Mononuclear cell (primary cell): ENCODE results near the gene ERMP1. TPM values are rescaled to one million over a fixed set of nuclear protein-coding genes. Genes with fewer than 3 reads are reported as not detected.
"Not testable (repeated sequence)": the region's sequence is repeated elsewhere in the genome, so short reads cannot be mapped to it uniquely, and the experiment has no call there.

Source experiments
- H3K27me3 ChIP-seq: 2 replicates; pipeline ENCODE4 v1.6.0; 2011; ENCODE audit warnings: low read length, control low read depth; ENCODE audit not compliant: insufficient read depth
- H3K4me1 ChIP-seq: 2 replicates; pipeline ENCODE4 v1.5.1; 2011; ENCODE audit warnings: mild to moderate bottlenecking, low read length, control low read depth; ENCODE audit not compliant: insufficient read depth
- H3K4me3 ChIP-seq: 2 replicates; pipeline ENCODE4 v1.5.1; 2011; ENCODE audit warnings: mild to moderate bottlenecking, low read length, moderate library complexity
- H3K9me3 ChIP-seq: 2 replicates; pipeline ENCODE4 v1.5.1; 2011; ENCODE audit warnings: low read depth, mild to moderate bottlenecking, control low read depth, low read length
- total RNA-seq: library from RNA; depleted of rRNA; stranded (reverse); fragments of >200 nt; gene quantifications from one replicate; pipeline ENCODE4 v1.2.3, GENCODE V29; 2012

ERMP1 gene
- total RNA-seq, 1 donor = 6.5 TPM

GRCh38 chr9:5786370-5787127 lies 46.4 kb downstream of the ERMP1 start:
- Histone ChIP-seq H3K27me3 (no peaks in the 10 kb centered on the region), H3K4me3 (no peak overlapping the region), H3K4me1 (no peaks in the 10 kb centered on the region), H3K9me3 (no peaks in the 10 kb centered on the region)

DNA sequence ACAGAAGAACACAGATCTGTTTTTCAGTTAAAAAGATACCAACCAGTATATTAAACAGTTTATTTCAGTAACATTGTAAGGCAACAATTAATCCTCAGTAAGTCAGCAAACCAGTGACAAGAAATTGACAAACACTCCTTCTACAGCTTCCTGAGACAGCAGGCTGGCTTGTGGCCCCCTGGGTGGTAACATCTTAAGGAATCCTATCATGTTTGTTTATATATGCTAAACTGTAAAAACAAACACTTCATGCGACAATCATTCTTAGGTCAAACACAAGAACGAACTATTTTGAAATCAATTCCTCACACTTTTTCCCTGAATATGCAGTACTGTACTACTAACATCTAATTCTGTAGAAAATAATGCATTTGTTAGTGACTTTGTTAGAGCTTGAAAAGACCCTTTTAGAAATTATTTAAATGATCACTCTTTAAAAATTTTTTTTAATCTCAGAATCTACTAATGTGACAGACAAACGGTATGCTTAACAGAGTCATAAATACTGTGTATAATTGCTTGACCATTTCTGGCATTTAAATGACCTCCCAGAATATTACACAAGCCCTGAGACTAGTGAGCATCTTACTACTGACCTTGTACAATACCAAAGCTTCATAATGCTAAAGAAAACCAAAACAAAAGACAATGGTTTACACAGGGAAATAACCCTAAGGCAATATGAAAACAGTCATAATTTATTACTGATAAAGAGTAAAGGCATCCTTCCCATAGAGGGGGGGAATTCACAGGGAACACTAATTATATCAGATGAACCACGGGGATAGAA lies 48.2 kb downstream of the ERMP1 start:
- no peaks in the 10 kb centered on the region for H3K9me3 ChIP-seq
- H3K4me3 ChIP-seq = no peak overlapping the region
- H3K27me3 ChIP-seq = no peaks in the 10 kb centered on the region
- no peaks in the 10 kb centered on the region for H3K4me1 ChIP-seq

DNA sequence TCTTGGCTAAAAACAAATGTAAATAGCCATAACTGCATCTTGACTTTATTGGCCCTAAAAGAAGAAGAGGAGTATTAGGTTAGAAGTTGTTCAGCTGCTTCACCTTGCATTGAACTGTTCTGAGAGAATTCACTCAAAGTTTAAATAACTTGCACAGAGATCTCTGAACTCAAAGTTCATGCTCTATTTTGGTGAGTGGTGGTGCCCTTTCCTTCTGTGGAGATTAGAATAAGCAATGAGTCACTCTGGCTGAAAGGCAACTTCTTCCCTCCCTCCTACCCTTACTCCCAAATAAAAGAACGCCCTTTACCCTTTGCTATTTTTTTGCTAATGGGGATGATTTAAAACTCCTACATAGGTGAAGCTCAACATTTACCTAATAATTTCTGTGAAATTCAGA lies 48.9 kb downstream of the ERMP1 start:
- Histone ChIP-seq H3K4me3 (no peak overlapping the region), H3K9me3 (peaks cover 2% of the 10 kb centered on the region), H3K27me3 (no peaks in the 10 kb centered on the region), H3K4me1 (no peaks in the 10 kb centered on the region)

DNA sequence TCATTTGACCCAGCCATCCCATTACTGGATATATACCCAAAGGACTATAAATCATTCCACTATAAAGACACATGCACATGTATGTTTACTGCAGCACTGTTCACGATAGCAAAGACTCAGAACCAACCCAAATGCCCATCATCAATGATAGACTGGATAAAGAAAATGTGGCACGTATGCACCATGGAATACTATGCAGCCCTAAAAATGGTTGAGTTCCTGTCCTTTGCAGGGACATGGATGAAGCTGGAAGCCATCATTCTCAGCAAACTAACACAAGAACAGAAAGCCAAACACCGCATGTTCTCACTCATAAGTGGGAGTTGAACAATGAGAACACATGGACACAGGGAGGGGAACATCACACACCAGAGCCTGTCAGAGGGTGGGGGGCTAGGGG lies 49.5 kb downstream of the ERMP1 start:
- not testable (repeated sequence) for H3K4me1 ChIP-seq, H3K9me3 ChIP-seq, H3K4me3 ChIP-seq, H3K27me3 ChIP-seq

GRCh38 chr9:5779705-5780218 lies 53.2 kb downstream of the ERMP1 start:
- not testable (repeated sequence) for H3K4me3 ChIP-seq, H3K4me1 ChIP-seq, H3K27me3 ChIP-seq
- H3K9me3 ChIP-seq = peaks cover 18% of the 10 kb centered on the region

GRCh38 chr9:5778805-5779204 lies 54.1 kb downstream of the ERMP1 start:
- Histone ChIP-seq H3K4me3 (no peak overlapping the region), H3K27me3 (no peaks in the 10 kb centered on the region), H3K9me3 (peaks cover 18% of the 10 kb centered on the region), H3K4me1 (no peaks in the 10 kb centered on the region)

GRCh38 chr9:5773324-5773999 lies 59.5 kb downstream of the ERMP1 start:
- Histone ChIP-seq H3K4me1 (no peaks in the 10 kb centered on the region), H3K9me3 (peaks cover 11% of the 10 kb centered on the region), H3K27me3 (no peaks in the 10 kb centered on the region), H3K4me3 (no peak overlapping the region)

DNA sequence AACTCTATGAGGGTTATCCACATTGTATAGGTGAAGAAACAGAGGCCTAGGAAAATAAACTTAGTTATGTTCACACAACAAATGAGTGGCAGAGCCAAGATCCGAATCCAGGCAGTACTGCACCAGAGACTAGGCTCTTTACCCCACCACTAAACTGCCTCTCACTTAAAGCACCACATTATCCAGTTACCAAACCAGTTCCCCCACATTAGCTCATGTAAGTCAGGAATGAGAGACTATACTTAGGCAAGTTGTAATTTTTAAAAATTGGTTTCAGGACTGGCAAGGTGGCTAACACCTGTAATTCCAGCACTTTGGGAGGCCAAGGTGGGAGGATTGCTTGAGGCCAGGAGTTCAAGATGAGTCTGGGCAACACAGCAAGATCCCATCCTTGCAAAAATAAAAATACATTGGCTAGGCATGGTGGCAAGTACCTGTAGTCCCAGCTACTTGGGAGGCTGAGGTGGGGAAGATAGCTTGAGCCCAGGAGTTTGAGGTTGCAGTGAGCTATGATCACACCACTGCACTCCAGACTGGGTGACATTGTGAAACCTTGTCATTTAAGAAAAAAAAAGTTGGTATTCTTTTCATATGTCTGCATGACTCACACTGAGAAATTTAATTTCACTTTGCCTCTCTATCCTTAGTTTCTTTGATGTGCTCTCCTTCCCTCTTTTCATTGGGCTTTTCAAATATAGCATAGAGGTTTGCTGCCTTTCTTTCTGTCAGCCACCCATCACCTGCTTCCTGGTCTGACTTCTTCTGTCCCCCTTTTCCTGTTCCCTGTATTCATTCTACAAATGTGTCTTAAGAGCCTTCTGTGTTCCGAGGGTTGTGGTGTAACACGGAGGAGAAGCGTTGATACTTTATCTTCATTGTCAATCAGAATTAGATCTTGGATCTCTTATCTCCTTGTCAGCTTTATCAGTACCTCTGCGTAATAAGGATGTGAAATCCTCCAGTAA lies 64.7 kb downstream of the ERMP1 start:
- Histone ChIP-seq H3K9me3 (no peaks in the 10 kb centered on the region), H3K4me3 (no peak overlapping the region), H3K4me1 (peaks cover 4% of the 10 kb centered on the region), H3K27me3 (no peaks in the 10 kb centered on the region)

- no peak overlapping the region for H3K4me3 ChIP-seq
- no peaks in the 10 kb centered on the region for H3K9me3 ChIP-seq
- H3K27me3 ChIP-seq = no peaks in the 10 kb centered on the region
- H3K4me1 ChIP-seq = peaks cover 4% of the 10 kb centered on the region
Measured at GRCh38 chr9:5764130-5764868, 68.6 kb downstream of the ERMP1 start.

- H3K9me3 ChIP-seq = no peaks in the 10 kb centered on the region
- no peaks in the 10 kb centered on the region for H3K4me1 ChIP-seq
- H3K4me3 ChIP-seq = no peak overlapping the region
- H3K27me3 ChIP-seq = no peaks in the 10 kb centered on the region
Measured at GRCh38 chr9:5762421-5762820, 70.5 kb downstream of the ERMP1 start.

- no peaks in the 10 kb centered on the region for H3K9me3 ChIP-seq
- H3K4me3 ChIP-seq = no peak overlapping the region
- no peaks in the 10 kb centered on the region for H3K27me3 ChIP-seq
- no peaks in the 10 kb centered on the region for H3K4me1 ChIP-seq
Measured at GRCh38 chr9:5760338-5760737, 72.6 kb downstream of the ERMP1 start.

DNA sequence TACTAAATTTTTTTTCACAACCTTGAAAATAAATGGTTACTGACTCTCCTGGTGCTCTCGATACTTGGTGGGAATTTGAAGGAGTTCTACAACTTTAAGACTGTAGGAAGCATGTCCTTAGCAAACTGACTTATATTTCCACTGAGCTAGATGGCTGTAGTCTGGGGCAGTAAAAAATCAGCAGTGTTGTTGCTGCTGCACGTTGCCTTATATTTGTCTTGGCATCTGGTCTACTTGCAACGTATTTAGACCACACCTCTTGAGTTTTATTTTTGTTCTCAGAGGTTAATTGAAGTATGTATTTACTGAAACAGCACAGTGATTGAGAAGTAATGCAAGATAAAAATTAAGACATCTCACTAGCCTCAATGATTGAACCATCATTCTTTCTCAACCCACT lies 76.3 kb downstream of the ERMP1 start:
- no peaks in the 10 kb centered on the region for H3K27me3 ChIP-seq
- no peaks in the 10 kb centered on the region for H3K9me3 ChIP-seq
- H3K4me1 ChIP-seq = no peaks in the 10 kb centered on the region
- no peak overlapping the region for H3K4me3 ChIP-seq

- Histone ChIP-seq H3K9me3 (no peaks in the 10 kb centered on the region), H3K4me3 (no peak overlapping the region), H3K4me1 (no peaks in the 10 kb centered on the region), H3K27me3 (no peaks in the 10 kb centered on the region)
Measured at GRCh38 chr9:5750569-5750968, 82.3 kb downstream of the ERMP1 start.

DNA sequence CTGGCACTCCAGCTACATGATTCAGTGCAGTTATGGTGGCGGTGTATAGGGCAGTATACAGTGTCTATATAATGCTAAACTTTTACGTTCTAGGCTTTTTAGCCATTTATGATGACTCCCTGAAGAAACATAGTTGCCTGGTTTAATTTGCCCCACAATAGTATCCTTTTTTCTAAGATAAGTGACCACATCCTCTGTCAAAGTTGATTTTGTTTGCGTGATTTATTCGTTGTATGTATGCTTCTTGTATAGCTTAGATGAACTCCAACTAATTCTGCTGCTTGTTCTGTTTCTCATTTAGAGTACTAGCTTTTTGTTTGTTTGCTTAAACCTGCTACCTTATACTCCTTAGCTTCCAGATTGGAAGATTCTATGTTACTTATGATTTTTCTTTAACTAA lies 83.6 kb downstream of the ERMP1 start:
- no peak overlapping the region for H3K4me3 ChIP-seq
- H3K9me3 ChIP-seq = no peaks in the 10 kb centered on the region
- H3K4me1 ChIP-seq = no peaks in the 10 kb centered on the region
- no peaks in the 10 kb centered on the region for H3K27me3 ChIP-seq
